K562 (cell line): ENCODE measurements around the gene KISS1R. TPM values are rescaled to one million over a fixed set of nuclear protein-coding genes. Genes with fewer than 3 reads are reported as not detected.

Experiments
- PATZ1 ChIP-seq: fragments of 250-450 bp; sonication (Bioruptor Pico); IDR thresholded peaks from 2 replicates; pipeline ENCODE4 v1.5.0; 2020; ENCODE audit warnings: mild to moderate bottlenecking, borderline replicate concordance
- POLR2G ChIP-seq: fragments of 200-400 bp; formaldehyde crosslinking; IDR thresholded peaks from 2 replicates; pipeline ENCODE4 v1.6.1; 2017; ENCODE audit warnings: low read depth, mild to moderate bottlenecking, antibody characterized with exemption, low read length, moderate library complexity
- RBM14 ChIP-seq: fragments of 200-400 bp; formaldehyde crosslinking; IDR thresholded peaks from 2 replicates; pipeline ENCODE4 v1.6.1; 2018; ENCODE audit warnings: low read depth, mild to moderate bottlenecking, low read length, moderate library complexity, borderline replicate concordance; ENCODE audit not compliant: insufficient read depth
- RBM22 ChIP-seq: fragments of 200-400 bp; formaldehyde crosslinking; IDR thresholded peaks from 2 replicates; pipeline ENCODE4 v1.6.1; 2018; ENCODE audit warnings: low read length, low read depth; ENCODE audit not compliant: poor library complexity, severe bottlenecking
- RBM25 ChIP-seq: fragments of 200-400 bp; formaldehyde crosslinking; IDR thresholded peaks from 2 replicates; pipeline ENCODE4 v1.6.1; 2018; ENCODE audit warnings: low read length, low read depth, moderate library complexity; ENCODE audit not compliant: severe bottlenecking
- RHOXF2B ChIP-seq: fragments of 250-450 bp; sonication (Bioruptor Pico); conservative IDR thresholded peaks from 2 replicates; pipeline ENCODE4 v1.5.1; 2021
- ZBTB33 ChIP-seq: sonication (generic); formaldehyde crosslinking; IDR thresholded peaks from 2 replicates; pipeline ENCODE4 v1.8.1; 2023; ENCODE audit warnings: mild to moderate bottlenecking, missing genetic modification reagents
- ZBTB7A ChIP-seq: IDR thresholded peaks from 2 replicates; pipeline ENCODE4 v1.6.1; 2011; ENCODE audit warnings: low read depth, mild to moderate bottlenecking, low read length, moderate library complexity, borderline replicate concordance; ENCODE audit not compliant: control insufficient read depth
- ZNF311 ChIP-seq: fragments of 250-450 bp; sonication (Bioruptor Pico); IDR thresholded peaks from 2 replicates; pipeline ENCODE4 v1.4.0; 2020; ENCODE audit warnings: mild to moderate bottlenecking, moderate library complexity
- polyA plus RNA-seq, 8 experiments: library from polyadenylated mRNA; depleted of rRNA in 4 of 8; stranded (reverse) in 5 of 8; unstranded in 3 of 8; fragments of >200 nt; fragmentation: Nextera tagmentation in 2 of 8; fragmentation: Illumina TruSeq in 1 of 8; extraction: Ambion mirVana in 2 of 8; extraction: Trizol in 1 of 8; gene quantifications; 2 replicates each; pipeline versions ENCODE4 v1.2.1 to v1.2.3, GENCODE V29; 2011 to 2014; ENCODE audit warnings: inconsistent platforms in 1 of 8, missing spikeins in 1 of 8
- total RNA-seq, 7 experiments: library from RNA; depleted of rRNA in 6 of 7; stranded (reverse); fragments of >200 nt in 6 of 7; fragmentation: Illumina TruSeq in 2 of 7; extraction: Trizol in 2 of 7; gene quantifications; 2 replicates each; pipeline versions ENCODE4 v1.2.1 to v1.2.3, GENCODE V29; 2011 to 2021; ENCODE audit warnings: low replicate concordance in 1 of 7
- TF ChIP-seq, protein P1 (sequence below): fragments of 200-600 bp; sonication (generic); IDR thresholded peaks from one replicate; pipeline ENCODE4 v1.6.1; 2012; ENCODE audit warnings: mild to moderate bottlenecking, low read depth, low read length, inconsistent platforms

KISS1R gene
- total and polyA plus RNA-seq, 9 of the 15 experiments (the other 6 are each of a cell fraction or from before 2014, with no cell fraction given), result 0.37 to 39.4 (median 2.0) TPM

GRCh38 chr19:867855-868457 is 49.2 kb upstream of the KISS1R start (continued):
- peak; percentile 87 for TF ChIP-seq ZBTB33
- peak; percentile 83 for TF ChIP-seq POLR2G
- TF ChIP-seq RBM22, result peak; percentile 90
- TF ChIP-seq, protein P1, sequence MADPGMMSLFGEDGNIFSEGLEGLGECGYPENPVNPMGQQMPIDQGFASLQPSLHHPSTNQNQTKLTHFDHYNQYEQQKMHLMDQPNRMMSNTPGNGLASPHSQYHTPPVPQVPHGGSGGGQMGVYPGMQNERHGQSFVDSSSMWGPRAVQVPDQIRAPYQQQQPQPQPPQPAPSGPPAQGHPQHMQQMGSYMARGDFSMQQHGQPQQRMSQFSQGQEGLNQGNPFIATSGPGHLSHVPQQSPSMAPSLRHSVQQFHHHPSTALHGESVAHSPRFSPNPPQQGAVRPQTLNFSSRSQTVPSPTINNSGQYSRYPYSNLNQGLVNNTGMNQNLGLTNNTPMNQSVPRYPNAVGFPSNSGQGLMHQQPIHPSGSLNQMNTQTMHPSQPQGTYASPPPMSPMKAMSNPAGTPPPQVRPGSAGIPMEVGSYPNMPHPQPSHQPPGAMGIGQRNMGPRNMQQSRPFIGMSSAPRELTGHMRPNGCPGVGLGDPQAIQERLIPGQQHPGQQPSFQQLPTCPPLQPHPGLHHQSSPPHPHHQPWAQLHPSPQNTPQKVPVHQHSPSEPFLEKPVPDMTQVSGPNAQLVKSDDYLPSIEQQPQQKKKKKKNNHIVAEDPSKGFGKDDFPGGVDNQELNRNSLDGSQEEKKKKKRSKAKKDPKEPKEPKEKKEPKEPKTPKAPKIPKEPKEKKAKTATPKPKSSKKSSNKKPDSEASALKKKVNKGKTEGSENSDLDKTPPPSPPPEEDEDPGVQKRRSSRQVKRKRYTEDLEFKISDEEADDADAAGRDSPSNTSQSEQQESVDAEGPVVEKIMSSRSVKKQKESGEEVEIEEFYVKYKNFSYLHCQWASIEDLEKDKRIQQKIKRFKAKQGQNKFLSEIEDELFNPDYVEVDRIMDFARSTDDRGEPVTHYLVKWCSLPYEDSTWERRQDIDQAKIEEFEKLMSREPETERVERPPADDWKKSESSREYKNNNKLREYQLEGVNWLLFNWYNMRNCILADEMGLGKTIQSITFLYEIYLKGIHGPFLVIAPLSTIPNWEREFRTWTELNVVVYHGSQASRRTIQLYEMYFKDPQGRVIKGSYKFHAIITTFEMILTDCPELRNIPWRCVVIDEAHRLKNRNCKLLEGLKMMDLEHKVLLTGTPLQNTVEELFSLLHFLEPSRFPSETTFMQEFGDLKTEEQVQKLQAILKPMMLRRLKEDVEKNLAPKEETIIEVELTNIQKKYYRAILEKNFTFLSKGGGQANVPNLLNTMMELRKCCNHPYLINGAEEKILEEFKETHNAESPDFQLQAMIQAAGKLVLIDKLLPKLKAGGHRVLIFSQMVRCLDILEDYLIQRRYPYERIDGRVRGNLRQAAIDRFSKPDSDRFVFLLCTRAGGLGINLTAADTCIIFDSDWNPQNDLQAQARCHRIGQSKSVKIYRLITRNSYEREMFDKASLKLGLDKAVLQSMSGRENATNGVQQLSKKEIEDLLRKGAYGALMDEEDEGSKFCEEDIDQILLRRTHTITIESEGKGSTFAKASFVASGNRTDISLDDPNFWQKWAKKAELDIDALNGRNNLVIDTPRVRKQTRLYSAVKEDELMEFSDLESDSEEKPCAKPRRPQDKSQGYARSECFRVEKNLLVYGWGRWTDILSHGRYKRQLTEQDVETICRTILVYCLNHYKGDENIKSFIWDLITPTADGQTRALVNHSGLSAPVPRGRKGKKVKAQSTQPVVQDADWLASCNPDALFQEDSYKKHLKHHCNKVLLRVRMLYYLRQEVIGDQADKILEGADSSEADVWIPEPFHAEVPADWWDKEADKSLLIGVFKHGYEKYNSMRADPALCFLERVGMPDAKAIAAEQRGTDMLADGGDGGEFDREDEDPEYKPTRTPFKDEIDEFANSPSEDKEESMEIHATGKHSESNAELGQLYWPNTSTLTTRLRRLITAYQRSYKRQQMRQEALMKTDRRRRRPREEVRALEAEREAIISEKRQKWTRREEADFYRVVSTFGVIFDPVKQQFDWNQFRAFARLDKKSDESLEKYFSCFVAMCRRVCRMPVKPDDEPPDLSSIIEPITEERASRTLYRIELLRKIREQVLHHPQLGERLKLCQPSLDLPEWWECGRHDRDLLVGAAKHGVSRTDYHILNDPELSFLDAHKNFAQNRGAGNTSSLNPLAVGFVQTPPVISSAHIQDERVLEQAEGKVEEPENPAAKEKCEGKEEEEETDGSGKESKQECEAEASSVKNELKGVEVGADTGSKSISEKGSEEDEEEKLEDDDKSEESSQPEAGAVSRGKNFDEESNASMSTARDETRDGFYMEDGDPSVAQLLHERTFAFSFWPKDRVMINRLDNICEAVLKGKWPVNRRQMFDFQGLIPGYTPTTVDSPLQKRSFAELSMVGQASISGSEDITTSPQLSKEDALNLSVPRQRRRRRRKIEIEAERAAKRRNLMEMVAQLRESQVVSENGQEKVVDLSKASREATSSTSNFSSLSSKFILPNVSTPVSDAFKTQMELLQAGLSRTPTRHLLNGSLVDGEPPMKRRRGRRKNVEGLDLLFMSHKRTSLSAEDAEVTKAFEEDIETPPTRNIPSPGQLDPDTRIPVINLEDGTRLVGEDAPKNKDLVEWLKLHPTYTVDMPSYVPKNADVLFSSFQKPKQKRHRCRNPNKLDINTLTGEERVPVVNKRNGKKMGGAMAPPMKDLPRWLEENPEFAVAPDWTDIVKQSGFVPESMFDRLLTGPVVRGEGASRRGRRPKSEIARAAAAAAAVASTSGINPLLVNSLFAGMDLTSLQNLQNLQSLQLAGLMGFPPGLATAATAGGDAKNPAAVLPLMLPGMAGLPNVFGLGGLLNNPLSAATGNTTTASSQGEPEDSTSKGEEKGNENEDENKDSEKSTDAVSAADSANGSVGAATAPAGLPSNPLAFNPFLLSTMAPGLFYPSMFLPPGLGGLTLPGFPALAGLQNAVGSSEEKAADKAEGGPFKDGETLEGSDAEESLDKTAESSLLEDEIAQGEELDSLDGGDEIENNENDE, result no peak
- TF ChIP-seq RHOXF2B, result no peak
- peak; percentile 30; the same call in 1 of the 2 replicates for TF ChIP-seq ZBTB7A
- no peak for TF ChIP-seq PATZ1 (CRISPR knock-in tag)
- 0 out of 2 replicates have a peak, but pooled peaks have one; percentile 70 for TF ChIP-seq RBM14
- no peak for TF ChIP-seq ZNF311 (CRISPR knock-in tag)
- TF ChIP-seq RBM25, result no peak
